NT2/D1 (cell line): Measurements from ENCODE around the gene GIGYF1.

Experiments
- SUZ12 ChIP-seq: IDR thresholded peaks from 2 replicates; pipeline ENCODE4 v1.6.1; 2011; ENCODE audit not compliant: insufficient read length, insufficient read depth; ENCODE audit errors: extremely low read depth
- YY1 ChIP-seq: IDR thresholded peaks from 2 replicates; pipeline ENCODE4 v1.6.1; 2011; ENCODE audit not compliant: insufficient read length, insufficient read depth

DNA sequence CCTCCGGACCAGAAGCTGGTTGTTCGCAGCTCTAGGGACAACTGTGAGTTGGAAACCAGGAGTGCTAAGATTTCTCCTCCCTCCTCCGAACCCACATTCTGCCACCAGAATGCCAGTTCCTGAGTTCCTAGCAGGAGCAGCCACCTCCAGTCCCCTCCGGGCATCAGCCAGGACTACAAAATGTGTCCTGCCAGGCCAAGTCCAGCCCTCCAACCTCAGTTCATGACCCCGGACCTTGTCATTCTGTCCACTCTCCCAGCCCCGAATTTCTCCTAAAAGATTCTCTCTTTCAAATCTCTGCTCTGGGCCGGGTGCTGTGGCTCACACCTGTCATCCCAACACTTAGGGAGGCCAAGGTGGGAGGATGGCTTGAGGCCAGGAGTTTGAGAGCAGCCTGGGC lies 41.7 kb upstream of the GIGYF1 start:
- TF ChIP-seq SUZ12 (no peak), YY1 (no peak)
